ENCODE data around the gene CDC25A.

CDC25A gene

GRCh38 chr3:48140936-48141603, 47.1 kb downstream of the CDC25A start:
- DNase-seq: no peak

GRCh38 chr3:48140336-48140757, 47.9 kb downstream of the CDC25A start:
- no peak for DNase-seq

- no peak for DNase-seq
Observed at GRCh38 chr3:48137425-48137999, 50.7 kb downstream of the CDC25A start.

- no peak for DNase-seq
Observed at GRCh38 chr3:48135552-48136495, 52.4 kb downstream of the CDC25A start.

- no peak for DNase-seq
Observed at GRCh38 chr3:48130321-48130904, 57.8 kb downstream of the CDC25A start.

- no peak for DNase-seq
Observed at GRCh38 chr3:48129921-48130320, 58.3 kb downstream of the CDC25A start.

- no peak for DNase-seq
Observed at GRCh38 chr3:48128774-48129173, 59.4 kb downstream of the CDC25A start.

- no peak for DNase-seq
Observed at GRCh38 chr3:48125886-48126622, 62.2 kb downstream of the CDC25A start.

- DNase-seq: no peak
Observed at GRCh38 chr3:48125013-48125705, 63.1 kb downstream of the CDC25A start.

- no peak for DNase-seq
Observed at GRCh38 chr3:48123346-48123745, 64.9 kb downstream of the CDC25A start.

- no peak for DNase-seq
Observed at GRCh38 chr3:48122504-48122903, 65.7 kb downstream of the CDC25A start.

GRCh38 chr3:48120223-48120622, 68.0 kb downstream of the CDC25A start:
- no peak for DNase-seq

GRCh38 chr3:48119505-48120193, 68.6 kb downstream of the CDC25A start:
- DNase-seq: no peak

GRCh38 chr3:48118928-48119327, 69.3 kb downstream of the CDC25A start:
- no peak for DNase-seq

- no peak for DNase-seq
Observed at GRCh38 chr3:48118322-48118721, 69.9 kb downstream of the CDC25A start.

GRCh38 chr3:48112813-48113212, 75.4 kb downstream of the CDC25A start:
- DNase-seq: no peak

GRCh38 chr3:48112108-48112791, 76.0 kb downstream of the CDC25A start:
- DNase-seq: peak; percentile 61

- no peak for DNase-seq
Observed at GRCh38 chr3:48110463-48110862, 77.8 kb downstream of the CDC25A start.

GRCh38 chr3:48107227-48107626, 81.0 kb downstream of the CDC25A start:
- no peak for DNase-seq

Data from CD4-positive, alpha-beta T cell treated with Interleukin-21 for 1 hour (primary cell).